Activated CD8-positive, alpha-beta memory T cell treated with anti-CD3 and anti-CD28 coated beads, Interleukin-2, amount 50 U/mL, for 1 hour (primary cell): ENCODE measurements around the gene TMEM260.
"Not testable (repeated sequence)": the region's sequence is repeated elsewhere in the genome, so short reads cannot be mapped to it uniquely, and the experiment has no call there.

Experiments used
- DNase-seq: peaks from one replicate; pipeline ENCODE4 v3.0.0-alpha.2; 2020; ENCODE audit errors: extremely low read depth

TMEM260 gene

GRCh38 chr14:56598519-56598918, 18.9 kb downstream of the TMEM260 start:
- no peak for DNase-seq

GRCh38 chr14:56603648-56604047, 24.1 kb downstream of the TMEM260 start:
- no peak for DNase-seq

DNA sequence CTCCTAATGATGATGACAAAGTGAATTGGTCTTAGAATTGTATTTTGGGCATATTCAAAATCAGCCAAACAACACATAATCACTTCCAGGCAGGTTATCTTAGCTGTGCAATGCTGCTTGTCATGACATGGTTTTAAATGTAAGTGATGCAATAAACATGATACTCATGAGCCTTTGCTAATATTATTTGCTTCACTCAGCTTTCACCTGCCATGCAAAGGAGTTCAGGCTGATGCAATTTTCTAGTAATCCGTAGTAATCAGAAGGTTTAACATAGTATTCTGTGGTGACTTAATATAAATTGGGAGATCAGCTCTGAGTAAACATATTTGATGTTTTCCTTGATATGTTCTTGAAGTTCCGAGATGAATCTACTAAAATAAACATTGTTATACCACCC, 29.1 kb downstream of the TMEM260 start:
- DNase-seq, result no peak

GRCh38 chr14:56611663-56612062, 32.1 kb downstream of the TMEM260 start:
- DNase-seq, result not testable (repeated sequence)

DNA sequence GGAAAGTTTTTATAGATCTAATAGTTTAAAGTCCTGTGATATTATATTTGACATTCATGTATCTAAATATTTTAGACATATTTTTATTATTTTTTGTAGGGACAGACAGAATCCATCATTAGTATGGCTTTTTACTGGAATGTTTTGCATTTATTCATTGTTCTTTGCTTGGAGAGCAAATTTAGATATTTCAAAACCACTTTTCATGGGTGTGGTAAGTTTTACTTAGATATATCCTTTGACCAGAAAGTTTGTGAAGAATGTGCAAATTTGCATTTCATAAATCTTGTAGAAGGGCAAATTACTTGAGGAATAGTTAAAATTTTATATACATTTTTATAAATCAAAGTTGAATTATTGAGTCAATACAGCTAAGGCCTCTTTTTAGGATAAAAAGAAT, 37.5 kb downstream of the TMEM260 start:
- no peak for DNase-seq

- no peak for DNase-seq
Observed at GRCh38 chr14:56630707-56631106, 51.1 kb downstream of the TMEM260 start.

DNA sequence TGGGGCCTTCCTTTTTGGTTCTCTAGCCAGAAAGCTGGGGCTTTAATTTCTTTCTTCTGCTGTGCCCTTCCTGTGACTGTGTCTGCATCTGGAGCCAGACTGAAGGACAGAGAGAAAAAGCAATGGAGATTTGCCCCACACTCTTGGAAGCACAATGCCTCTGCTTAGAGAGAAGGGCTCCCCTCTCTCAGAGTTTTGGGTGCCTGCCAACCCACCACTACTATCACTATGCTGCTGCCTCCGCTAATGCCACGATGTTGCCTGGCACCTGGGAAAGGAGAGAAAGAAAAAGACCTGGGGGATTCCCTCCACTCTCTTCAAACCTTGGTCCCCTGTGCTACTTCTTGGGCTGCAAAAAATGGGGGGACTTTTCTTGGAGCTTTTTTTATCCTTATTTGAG, 52.6 kb downstream of the TMEM260 start:
- DNase-seq, result no peak

DNA sequence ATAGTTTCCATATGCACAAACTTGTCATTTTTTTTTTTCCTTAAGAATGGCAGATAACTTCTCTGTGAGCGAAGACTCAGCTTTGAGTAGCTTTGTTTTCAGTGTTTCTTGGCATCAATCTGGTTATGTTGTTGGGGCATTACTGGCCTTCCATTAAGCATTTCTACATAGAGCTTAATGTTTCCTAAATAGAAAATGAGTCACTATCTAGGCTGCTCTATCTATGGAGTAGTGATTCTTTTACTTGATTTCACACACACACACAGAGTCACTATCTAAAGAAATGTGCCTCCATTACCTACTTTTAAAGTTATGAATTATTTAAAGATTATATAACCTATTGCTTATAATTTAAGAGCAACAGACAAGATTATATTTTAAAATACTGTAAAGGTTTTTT, 53.9 kb downstream of the TMEM260 start:
- no peak for DNase-seq

DNA sequence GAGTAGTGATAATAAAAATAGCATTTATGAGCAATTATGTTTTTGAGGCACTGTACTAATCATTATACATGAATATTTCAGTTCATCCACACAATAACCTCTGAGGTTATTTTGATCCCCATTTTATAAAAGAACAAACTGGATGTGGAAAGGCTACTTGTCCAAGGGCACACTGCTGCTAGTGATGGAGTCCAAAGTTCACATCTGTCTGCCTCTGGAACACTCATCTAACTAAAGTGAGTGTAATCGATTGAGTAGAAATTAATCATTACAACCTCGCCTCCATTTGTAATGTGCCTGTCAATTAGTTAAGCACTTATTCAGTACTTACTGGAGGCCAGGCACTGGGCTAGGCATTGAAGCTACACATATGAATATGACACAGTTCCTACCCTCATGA, 55.4 kb downstream of the TMEM260 start:
- no peak for DNase-seq

- no peak for DNase-seq
Observed at GRCh38 chr14:56647493-56647892, 67.9 kb downstream of the TMEM260 start.

- no peak for DNase-seq
Observed at GRCh38 chr14:56648508-56649301, 69.1 kb downstream of the TMEM260 start.

DNA sequence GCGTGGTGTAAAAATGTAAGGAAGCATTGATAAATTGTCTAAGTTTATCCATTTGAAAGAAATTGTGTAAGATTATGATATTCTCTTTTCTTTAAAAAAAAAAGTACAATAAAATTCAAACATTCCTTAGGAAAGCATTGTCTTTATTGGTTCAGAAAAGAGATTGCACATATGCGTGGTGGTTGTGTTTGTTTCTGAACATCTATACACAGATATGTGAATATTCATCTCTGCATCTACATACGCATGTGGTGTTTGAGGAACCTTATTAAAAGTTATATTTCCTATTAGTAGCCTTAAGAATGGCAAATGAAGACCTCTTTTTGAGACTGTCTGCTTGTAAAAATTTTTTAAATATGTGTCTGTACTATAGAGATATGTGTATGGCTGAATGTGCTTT, 69.8 kb downstream of the TMEM260 start:
- DNase-seq, result no peak

DNA sequence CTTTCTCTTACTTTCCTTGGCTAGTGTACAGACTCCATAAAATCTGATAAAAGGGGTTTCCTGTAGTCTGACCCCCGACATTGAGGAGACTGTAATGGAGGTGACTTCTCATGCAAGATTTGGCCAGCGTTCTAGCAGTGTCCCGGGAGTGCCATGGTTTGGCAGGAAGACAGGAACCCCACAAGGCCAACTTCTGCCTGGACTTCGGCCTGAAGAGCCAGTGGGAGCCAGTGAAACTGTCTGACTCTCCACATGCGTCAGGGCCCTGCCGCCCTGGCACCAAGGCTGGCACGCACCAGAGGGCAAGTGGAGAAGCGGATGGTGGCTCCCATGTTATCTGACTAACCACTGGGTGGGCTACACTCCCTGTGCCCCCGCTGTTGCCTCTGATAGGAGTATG, 70.5 kb downstream of the TMEM260 start:
- no peak for DNase-seq

DNA sequence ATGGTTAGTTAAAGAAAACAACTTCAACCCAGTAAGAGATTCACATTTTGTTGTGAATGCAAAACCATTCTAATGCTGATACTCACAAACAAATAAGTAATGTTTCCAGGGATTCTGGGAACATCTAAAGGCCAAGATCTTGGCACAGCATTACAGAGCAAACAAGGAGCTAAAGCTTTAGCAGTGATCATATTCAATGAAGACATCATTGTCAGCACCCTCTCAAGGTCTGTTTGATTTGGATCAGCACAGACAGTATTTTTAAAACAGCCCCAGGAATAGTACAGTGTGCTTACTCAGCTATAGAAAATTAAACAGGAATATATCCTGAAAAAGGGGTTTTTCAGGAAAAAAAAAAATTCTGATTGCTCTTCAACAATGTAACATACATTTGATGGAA, 71.4 kb downstream of the TMEM260 start:
- DNase-seq, result no peak

DNA sequence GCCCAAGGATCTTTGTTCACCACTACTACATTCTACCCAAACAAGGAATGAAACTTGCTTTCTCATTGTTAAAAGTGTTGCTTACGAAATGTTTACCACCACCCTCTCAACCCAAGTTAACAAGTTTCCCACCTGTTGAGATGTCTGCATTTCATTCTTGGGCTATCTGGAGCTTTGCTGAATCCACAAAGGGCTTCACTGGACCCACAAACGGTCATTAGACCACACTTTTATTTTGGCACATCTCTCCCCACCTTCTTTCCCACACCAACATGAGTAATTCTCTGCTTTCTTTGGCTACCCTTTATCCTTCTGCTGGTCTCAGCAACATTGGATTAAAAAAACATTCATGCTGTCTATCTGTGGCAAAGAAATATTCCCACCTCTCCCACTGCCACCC, 78.0 kb downstream of the TMEM260 start:
- DNase-seq, result no peak

- no peak for DNase-seq
Observed at GRCh38 chr14:56659378-56659777, 79.8 kb downstream of the TMEM260 start.

DNA sequence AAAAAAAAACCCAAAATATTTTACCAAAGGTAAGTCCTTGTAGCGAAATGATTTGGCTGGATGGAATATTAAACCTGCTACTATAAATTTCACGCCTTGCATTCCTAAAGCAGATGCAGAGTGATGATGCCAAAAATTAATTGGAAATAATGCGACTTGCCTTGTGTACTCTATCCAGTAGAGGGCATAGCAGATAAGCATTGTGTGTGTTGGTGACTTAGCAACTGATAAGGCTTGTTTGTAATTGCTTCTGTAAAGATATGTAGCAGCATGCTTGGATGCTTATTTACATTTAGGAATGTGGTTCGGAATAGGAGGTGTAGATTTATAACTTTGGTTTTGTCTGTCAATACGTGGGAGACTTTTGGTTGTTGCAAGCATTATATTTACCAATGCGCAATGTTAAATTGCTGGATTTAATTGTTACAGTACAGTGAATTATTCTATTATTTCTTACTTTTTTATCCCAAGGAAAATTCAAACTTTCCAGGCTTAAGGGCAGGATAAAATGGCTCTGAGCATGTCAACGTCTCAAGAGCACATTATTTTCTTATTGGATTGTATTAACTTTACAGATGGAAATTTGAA, 80.5 kb downstream of the TMEM260 start:
- no peak for DNase-seq

DNA sequence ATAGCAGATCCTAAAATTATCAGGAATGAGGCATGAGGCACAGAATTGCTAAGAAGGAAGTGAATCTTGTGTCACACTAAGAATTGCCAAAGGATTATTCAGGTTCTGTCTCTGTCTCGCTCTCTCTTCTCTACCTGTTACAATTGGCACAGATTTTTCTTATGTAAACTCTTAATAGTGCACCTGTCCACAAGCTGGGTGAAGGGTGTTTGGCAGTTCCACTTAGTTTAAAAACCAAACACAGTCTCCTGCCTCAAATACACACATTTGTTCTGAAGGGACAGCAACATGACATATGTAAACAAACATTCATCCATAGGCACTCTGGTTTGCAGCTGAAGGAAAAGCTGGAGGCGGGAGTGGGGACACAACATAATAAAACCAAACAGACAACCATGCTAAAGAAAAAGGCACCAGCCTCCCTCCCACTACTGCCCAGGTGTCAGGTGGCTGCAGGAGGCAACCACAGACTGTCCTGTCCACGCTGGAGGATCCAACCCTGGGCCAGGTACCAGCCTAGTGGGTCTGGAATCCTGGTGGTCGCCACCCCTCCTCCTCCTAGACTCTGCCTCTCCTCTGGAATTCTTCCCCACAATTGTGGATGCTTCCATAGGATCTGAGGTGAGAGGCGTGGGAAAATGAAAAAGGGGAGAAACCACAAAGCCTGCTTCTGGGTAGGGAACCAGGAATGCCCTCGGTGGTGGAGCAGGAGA, 81.2 kb downstream of the TMEM260 start:
- DNase-seq, result no peak

GRCh38 chr14:56661478-56661877, 81.9 kb downstream of the TMEM260 start:
- no peak for DNase-seq

DNA sequence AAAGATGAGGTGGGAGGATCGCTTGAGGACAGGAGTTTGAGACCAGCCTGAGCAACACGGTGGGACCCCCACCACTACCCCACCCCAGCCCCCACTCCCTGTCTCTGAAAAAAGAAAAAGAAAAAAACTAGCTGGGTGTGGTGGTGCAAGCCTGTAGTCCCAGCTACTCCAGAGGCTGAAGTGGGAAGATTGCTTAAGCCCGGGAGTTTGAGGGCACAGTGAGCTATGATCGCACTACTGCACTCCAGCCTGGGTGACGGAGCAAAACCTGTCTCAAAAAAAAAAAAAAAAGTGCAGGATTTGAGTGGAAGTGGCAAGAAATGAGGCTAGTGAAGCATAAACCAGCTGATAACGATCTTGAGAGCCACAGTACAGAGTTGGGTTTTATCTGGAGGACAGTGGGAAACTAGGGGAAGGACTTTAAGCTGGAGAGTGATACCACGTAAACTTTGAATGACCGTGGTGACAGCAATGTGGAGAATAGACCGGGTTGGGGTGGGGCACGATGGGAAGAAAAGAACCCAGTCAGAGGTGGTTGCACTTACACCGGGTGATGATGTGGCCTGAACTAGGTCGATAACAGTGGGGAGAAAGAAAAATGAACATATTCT, 85.3 kb downstream of the TMEM260 start:
- DNase-seq, result no peak

DNA sequence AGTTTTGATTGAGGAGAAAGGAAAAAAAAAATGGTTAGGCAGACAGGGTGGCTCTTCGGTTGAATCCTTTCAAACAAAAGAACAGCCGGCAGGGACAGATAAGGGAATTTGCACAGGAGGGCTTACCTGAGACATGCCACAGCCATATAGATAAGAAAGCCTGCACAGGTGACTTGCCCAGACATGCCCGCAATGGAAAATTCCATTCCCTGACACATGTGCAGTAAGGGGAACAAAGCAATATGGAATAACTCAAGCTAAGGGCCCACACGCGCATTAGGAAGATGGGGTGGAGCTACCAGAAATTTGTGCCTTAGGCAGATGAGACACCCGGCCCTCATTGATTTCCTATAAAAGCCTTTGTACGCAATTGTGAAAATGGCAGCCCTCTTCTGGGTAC, 86.7 kb downstream of the TMEM260 start:
- no peak for DNase-seq

DNA sequence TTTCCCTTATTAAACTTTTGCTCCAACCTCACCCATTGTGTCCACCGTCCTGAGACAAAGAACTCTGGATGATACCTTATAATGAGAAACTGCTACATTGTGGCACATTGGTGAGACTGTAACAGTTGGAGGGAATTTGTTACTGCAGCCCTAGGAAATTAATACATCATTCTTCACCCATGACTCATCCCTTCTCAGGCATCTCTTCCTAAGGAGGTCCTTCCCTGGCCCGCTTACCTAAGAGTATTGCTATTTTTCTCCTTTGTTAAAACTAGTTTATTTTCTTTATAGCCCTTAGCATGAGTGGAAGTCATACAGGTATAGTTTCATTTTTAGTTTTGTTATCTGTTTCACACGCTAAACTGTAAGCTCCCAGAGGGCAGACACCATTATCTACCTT, 87.1 kb downstream of the TMEM260 start:
- no peak for DNase-seq

DNA sequence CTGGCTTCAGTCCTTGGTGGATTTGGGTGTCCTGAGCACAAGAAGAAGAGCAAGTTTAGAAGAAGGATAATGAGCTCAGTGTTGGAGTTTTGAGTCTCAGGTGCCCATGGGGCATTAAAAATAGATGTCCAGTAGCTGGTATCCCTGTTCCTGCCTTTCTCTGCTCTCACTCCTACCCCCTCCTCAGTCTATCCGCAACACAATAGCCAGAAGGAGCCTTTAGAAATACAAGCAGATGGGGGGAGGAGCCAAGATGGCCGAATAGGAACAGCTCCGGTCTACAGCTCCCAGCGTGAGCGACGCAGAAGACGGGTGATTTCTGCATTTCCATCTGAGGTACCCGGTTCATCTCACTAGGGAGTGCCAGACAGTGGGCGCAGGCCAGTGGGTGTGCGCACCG, 87.7 kb downstream of the TMEM260 start:
- DNase-seq, result not testable (repeated sequence)
